Activated T-cell treated with anti-CD3 and anti-CD28 coated beads for 4 hours (primary cell): ENCODE data around the gene GP5.

Experiments
- DNase-seq: peaks from one replicate; pipeline ENCODE4 v3.0.0-alpha.2; 2020

GP5 gene

DNA sequence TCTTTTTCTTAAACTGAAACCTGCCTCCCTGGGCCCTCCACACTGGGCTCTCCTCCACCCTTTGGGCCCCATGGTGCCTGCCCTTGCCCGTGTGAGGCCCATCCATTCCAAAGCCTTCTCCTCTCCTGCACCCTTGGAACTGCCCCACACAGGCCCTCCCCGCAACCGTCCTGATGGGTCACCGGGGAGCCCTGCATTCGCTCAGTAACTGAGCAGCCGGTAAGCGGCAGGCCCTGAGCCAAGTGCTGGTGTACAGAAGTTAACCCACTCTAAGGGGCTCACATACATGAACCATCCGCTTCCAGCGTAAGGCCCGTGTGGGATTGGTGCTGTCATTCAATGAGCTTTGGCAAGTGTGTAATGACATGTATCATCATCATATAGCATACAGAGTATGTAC is 24.1 kb downstream of the GP5 start:
- no peak for DNase-seq

DNA sequence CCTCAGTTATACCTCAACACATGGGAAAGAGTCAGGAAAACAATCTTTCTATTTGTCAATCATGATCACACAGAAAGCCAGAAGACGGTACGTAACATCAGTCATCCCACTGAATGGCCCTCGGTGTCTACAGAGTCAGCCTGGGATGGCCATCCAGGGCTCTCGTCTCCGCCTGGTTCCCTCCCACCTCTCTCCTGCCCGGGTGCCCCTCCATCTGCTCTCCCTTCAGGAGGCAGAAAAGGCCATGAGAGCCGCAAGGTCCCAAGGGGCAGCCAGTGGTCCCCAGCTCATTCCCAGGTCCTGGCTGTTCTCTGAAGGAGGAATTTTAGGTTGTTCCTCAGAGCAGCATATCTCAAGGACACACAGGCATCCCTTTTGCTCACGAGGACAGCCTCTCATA is 25.2 kb downstream of the GP5 start:
- DNase-seq = no peak

GRCh38 chr3:194373028-194373427 is 26.0 kb downstream of the GP5 start:
- no peak for DNase-seq

GRCh38 chr3:194370753-194371152 is 28.3 kb downstream of the GP5 start:
- no peak for DNase-seq

- no peak for DNase-seq
Measured at GRCh38 chr3:194369522-194370279, 29.4 kb downstream of the GP5 start, which contains the start of gene LRRC15. LRRC15 (minus strand) TSS chr3:194369743; CDS start chr3:194361043, 8,700 bp downstream.

DNA sequence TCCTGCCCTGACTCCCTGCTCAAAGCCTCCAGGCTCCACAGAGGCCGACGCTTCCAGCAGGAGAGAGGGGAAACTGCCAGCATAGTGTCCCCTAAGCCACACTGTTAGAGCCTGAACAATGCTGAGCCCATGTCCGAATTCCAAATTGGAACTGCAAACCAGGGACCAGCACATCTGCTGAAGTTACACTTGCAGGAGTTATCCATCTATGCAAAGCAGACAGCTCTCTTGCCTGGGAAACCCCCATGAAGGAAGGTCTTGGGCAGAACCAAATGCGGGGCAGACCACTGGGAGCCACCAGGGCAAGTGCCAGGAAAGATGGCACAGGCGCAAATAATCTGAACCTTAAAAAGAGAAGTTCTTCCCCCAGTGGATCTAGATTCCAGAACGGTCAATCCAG is 30.1 kb downstream of the GP5 start:
- DNase-seq = no peak

DNA sequence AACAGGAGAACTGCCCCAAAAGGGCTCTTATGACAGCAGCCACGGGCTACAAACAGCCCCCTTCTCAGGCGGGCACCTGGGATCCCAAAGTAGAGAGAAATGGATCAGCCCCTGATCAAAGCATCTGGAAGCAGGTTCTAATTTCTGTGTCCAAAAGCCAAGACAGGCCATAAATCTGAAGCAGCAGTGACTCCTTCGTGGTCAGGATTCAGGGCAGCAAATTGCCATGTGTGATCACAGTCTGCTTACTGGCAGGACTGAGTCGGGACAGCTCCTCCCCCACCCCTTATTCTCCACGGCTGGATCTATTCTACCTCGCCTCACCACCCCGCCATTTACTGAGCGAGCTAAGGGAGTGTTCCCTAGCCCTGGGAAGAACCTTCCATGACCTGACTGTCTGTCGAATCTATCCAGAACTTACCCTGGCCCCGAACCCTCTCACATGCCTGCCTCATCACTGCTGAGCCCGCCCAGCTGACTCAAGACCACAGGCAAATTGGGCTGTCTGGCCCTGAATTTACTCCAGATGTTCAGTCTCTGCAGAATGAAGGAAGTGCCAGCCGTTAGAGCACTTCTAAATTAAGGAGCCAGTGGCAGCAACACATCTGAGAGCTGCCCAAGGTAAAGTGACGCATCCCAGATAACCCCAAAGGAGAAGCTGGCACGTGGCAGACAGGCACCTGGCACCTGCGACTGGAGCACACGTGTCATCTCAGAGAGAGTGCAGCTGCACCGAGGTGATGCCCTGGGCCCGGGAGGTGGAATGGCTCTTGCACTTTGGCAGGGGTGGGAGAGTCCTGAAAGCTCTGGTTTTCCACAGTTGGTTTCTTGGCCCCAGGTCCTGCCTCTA is 30.8 kb downstream of the GP5 start:
- DNase-seq = no peak

- DNase-seq = no peak
Measured at GRCh38 chr3:194365978-194366490, 33.0 kb downstream of the GP5 start.

DNA sequence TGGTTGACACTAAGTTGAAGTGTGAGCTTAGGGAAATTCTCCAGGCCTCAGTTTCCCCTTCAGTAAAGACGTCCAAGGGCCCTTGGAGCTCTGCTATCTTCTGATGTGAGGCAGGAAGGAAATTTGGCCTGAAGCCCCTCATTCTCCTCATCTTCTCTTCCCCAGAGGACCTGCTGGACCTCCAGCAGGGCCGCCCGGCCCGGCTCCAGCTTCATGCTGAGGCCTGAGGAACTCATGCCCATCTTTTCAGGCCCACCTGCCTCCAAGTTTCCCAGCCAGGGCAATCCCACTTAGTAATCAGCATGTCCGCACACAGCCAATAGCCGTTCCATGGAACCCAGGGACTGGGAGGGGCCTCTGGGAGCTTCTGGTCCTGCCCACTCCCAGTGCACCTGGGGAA is 33.5 kb downstream of the GP5 start:
- no peak for DNase-seq

DNA sequence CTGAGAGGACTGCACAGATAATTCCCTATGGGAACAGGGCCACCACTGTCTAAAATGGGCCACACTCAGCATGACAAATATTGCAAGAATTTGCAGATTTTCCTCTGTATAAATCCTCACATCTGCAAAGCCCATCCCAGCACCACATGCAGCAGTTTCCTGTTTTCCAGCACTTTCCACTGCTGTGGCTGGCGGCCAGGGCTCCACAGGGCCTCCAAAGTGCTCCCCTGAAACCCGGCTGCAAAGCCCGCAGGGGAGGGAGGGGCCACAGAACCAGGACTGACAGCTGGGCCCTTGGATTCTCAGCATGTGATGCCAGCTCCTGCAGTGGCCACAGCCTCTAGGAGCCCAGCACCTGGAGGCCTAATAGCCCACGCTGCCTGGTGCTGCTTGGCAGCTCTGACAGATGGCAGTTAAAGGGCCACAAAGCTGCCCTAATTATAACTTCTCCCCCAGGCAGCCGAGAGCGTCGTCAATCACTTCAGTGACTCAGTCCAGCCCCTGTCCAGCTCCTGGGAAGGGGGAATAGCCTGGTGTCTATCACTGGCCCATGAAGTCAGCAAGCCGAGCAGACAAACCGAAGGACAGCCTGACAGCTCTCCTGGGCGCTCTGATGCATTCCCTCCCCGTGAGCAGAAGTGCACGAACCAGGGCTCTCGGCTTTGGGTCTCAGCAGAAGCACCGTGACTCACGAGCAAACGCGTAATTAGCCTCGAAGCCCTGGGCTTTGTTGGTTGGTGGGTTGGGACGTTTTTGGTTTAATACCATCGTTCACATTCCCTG is 34.2 kb downstream of the GP5 start:
- DNase-seq = no peak

- no peak for DNase-seq
Measured at GRCh38 chr3:194364314-194364651, 34.8 kb downstream of the GP5 start.

DNA sequence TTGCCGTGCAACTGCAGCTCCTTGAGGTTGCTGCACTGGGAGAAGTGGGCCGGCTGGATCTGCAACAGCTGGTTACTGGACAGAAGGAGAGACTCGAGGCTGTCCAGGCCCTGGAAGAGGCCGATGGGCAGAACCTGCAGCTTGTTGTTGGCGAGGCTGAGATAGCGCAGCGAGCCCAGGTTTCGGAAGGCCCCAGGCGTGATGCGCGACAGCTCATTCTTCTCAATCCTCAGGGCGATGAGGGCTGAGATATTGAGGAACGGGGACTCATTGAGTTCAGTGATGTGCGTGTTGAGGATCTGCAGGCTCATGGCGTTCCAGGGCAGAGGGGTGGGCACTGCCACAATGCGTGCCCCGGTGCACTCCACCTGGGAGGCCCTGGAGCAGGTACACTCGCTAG is 38.5 kb downstream of the GP5 start:
- DNase-seq = no peak

DNA sequence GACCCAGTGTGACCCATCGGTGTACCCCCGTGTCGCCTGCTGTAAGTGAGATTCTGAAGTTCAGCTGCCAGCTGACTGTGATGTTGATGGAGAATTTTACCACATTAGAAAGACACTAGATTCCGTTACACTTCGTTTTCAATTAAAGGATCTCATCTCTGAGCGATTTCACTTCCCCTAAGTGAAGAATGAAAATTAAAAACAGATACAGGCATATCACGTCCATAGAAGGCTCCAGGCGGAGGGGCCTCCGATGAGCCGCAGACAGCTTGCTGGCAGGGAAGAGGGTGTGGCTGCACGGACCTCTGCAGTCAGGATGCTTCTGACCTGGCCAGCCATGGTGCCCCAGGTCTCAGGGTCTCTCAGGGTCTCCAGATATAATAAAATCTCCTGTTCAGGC is 41.4 kb downstream of the GP5 start:
- DNase-seq = no peak

GRCh38 chr3:194355379-194355778 is 43.7 kb downstream of the GP5 start:
- no peak for DNase-seq

GRCh38 chr3:194354315-194354714 is 44.8 kb downstream of the GP5 start:
- no peak for DNase-seq

DNA sequence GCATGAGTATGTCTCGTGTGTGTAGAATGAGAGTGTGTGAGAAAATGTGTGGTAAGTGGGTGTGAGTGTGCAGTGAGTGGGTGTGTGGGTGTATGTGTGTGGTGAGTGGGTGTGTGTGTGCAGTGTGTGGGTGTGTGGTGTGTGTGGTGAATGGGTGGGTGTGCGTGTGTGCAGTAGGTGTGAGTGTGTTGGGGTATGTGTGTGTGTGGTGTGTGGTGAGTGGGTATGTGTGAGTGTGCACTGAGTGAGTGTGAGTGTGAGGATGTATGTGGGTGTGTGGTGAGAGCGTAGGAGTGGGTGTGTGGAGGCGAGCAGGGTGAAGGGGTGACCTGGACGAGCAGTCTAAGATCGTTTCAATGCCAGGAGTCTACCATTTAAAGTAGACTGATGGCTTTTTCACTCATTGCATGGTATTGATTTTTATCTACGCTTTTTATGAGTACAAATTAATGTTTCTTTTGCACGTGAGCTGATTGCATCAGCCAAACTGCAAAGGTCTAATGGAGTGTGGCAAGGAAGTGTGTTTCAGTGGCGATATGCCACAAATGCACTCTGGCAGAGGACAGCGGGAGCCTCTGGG is 46.3 kb downstream of the GP5 start:
- no peak for DNase-seq

- DNase-seq = no peak
Measured at GRCh38 chr3:194351952-194352536, 47.0 kb downstream of the GP5 start.

DNA sequence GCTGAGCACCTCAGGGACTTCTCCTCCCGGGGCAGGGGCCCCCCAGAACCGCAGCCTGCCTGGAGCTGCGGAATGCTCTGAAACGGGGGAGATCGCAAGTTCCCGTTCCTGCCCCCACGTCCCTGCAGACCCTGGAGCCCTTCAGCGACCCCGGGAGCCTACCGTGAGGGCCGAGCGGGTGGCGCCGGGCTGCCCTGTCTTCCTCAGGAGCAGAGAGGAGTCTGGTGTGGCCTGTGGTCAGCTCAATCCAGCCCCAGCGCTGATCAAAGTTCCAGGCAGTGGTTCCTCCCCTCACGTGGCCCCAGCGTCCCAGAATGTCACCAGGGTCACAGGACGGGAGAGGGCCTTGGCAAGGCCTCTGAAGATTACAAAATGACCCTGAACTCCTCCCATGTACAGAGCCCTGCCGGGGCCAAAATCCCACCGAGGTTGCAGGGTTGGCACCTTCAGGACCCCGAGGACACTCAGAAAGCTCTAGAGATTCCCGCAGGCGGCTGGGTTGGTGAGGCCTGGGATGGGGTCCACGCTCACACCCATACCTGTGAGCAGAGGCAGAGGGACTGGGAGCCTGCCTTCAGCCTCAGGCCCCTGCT is 47.9 kb downstream of the GP5 start, which contains the start of gene CPN2:
Gene CPN2 (minus strand): TSS at position 249 of the 593 bp plus-strand sequence. CDS start 8,626 bp downstream, outside the sequence.
- no peak for DNase-seq

DNA sequence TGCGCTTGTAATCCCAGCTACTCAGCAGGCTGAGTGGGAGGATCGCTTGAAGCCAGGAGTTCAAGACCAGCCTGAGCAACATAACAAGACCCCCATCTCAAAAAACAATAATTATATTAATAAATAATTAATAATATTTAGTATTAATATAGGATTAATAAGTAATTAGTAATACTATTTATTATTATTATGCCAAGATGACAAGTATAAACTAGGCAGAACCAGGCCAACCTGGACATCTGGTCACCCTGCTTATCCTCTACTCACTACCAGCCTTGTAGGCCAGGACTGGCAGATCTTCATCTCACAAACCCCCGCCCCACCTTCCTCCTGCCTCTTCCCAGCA is 48.4 kb downstream of the GP5 start:
- no peak for DNase-seq

DNA sequence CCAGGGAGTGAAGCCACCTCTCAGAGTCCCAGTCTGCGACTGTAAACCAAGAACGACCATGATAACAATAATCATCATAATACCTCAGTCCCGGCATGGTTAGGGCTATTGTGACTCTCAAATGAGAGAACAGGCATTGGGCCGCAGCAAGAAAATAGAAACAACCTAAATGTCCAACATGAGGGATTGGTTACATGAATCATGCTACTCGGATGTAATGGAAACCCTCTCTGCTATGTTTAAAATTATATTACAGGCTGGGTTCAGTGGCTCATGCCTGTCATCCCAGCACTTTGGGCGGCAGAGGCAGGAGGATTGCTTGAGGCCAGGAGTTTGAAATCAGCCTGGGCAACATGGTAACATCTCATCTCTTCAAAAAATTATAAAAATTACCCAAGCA is 50.7 kb downstream of the GP5 start:
- no peak for DNase-seq

DNA sequence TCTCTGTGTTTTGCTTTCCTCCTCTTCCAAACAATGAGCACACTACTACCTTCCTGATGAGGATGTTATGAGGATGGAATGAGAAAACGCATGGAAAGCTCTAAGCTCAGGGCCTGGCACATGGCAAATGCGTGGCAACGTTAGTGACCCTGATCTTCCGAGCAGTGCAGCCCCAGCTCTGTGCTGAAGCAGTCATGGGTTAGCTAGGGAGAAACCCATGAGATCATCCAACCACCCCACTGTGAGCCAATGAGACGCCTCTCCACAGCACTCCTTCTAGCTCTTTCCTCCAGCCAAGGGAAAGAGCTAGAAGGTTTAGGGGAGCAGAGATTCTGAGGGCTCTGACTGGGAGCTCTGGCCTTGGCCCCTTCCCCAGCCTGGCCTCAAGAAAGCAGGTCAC is 52.4 kb downstream of the GP5 start:
- DNase-seq = no peak

- DNase-seq = no peak
Measured at GRCh38 chr3:194346035-194346434, 53.0 kb downstream of the GP5 start.
